Endothelial cell of umbilical vein (primary cell): Measurements from ENCODE around the gene ALG2. TPM values are rescaled to one million over a fixed set of nuclear protein-coding genes. Genes with fewer than 3 reads are reported as not detected.

ENCODE experiments used
- BruUV-seq: library from RNA; stranded (reverse); fragments of 400-500 nt; replicated peaks from 2 replicates; lab custom pipeline; 2021; lab: Mats Ljungman, UMichigan
- CTCF ChIA-PET: fragments of 300-600, 350-600 bp; sonication (Branson Sonifier 250); formaldehyde crosslinking; loops from one replicate; lab custom pipeline; 2021; ENCODE audit warnings: antibody characterized with exemption, inconsistent platforms; lab: Charles Lee
- POLR2A ChIA-PET: fragments of 300-600, 350-600 bp; sonication (Branson Sonifier 250); formaldehyde crosslinking; loops from one replicate; lab custom pipeline; 2021; ENCODE audit warnings: antibody characterized with exemption, inconsistent platforms; lab: Charles Lee
- DNase-seq: peaks from one replicate; pipeline ENCODE4 v3.0.0-alpha.2; 2011; ENCODE audit warnings: low read depth, low spot score
- FAIRE-seq: peaks from 2 replicates; lab custom pipeline; 2011; peaks lifted over from hg19 to GRCh38; lab: Jason Lieb, UNC
- H2AFZ ChIP-seq: 2 replicates; pipeline ENCODE4 v1.6.0; 2012; ENCODE audit warnings: low read depth, low read length, control low read depth, inconsistent platforms
- H3K27ac ChIP-seq: 2 replicates; pipeline ENCODE4 v1.5.1; 2011; ENCODE audit warnings: low read depth, mild to moderate bottlenecking, control low read depth, low read length, moderate library complexity; ENCODE audit not compliant: insufficient read depth
- H3K27me3 ChIP-seq, 2 experiments: 2 replicates each; pipeline versions ENCODE4 v1.6.0 to v1.6.1; 2011; ENCODE audit warnings: low read length in 2 of 2, mixed read lengths in 1 of 2; ENCODE audit not compliant: control insufficient read depth in 2 of 2, insufficient read depth in 2 of 2
- H3K36me3 ChIP-seq, 2 experiments: 2 replicates in 1 of 2; 3 replicates in 1 of 2; pipeline ENCODE4 v1.5.1; 2011; ENCODE audit warnings: low read length in 2 of 2, mild to moderate bottlenecking in 1 of 2, moderate library complexity in 1 of 2; ENCODE audit not compliant: control insufficient read depth in 2 of 2, insufficient read depth in 2 of 2; ENCODE audit errors: extremely low read depth in 1 of 2
- H3K4me1 ChIP-seq: 3 replicates; pipeline ENCODE4 v1.5.1; 2011; ENCODE audit warnings: mild to moderate bottlenecking, low read length; ENCODE audit not compliant: control insufficient read depth, insufficient read depth; ENCODE audit errors: extremely low read depth
- H3K4me2 ChIP-seq: 2 replicates; pipeline ENCODE4 v1.6.1; 2011; ENCODE audit warnings: low read length, control low read depth, mixed read lengths; ENCODE audit not compliant: insufficient read depth
- H3K4me3 ChIP-seq, 3 experiments: fragments of 200-600 bp in 1 of 3; sonication (generic), shearing (Covaris generic) in 1 of 3; replicated peaks in 1 of 3; 2 replicates each; pipeline ENCODE4 v1.5.1; 2011 to 2016; ENCODE audit warnings: control low read depth in 3 of 3, low read length in 3 of 3, mild to moderate bottlenecking in 2 of 3, inconsistent platforms in 1 of 3, low read depth in 1 of 3, moderate library complexity in 1 of 3; ENCODE audit not compliant: insufficient read depth in 1 of 3
- H3K79me2 ChIP-seq: 2 replicates; pipeline ENCODE4 v1.6.0; 2012; ENCODE audit warnings: low read length, inconsistent platforms; ENCODE audit not compliant: control insufficient read depth, insufficient read depth
- H3K9ac ChIP-seq: replicated peaks from 2 replicates; pipeline ENCODE3; 2011; ENCODE audit warnings: low read length, control low read depth; ENCODE audit not compliant: insufficient read depth; ENCODE audit errors: extremely low read depth
- H3K9me1 ChIP-seq: replicated peaks from 3 replicates; pipeline ENCODE4 v1.6.0; 2011; ENCODE audit warnings: mild to moderate bottlenecking, low read length; ENCODE audit not compliant: control insufficient read depth, insufficient read depth; ENCODE audit errors: extremely low read depth
- H3K9me3 ChIP-seq: replicated peaks from 2 replicates; pipeline ENCODE4 v1.5.1; 2012; ENCODE audit warnings: low read length, inconsistent platforms; ENCODE audit not compliant: control insufficient read depth, insufficient read depth
- H4K20me1 ChIP-seq: replicated peaks from 2 replicates; pipeline ENCODE3; 2011; ENCODE audit warnings: mild to moderate bottlenecking, low read length; ENCODE audit not compliant: control insufficient read depth, insufficient read depth; ENCODE audit errors: extremely low read depth
- CTCF ChIP-seq, 2 donors: IDR thresholded peaks; 1 replicate in 1 of 2; 2 replicates in 1 of 2; pipeline ENCODE4 v1.5.1; 2011; ENCODE audit warnings: low read length in 2 of 2, mild to moderate bottlenecking in 2 of 2, moderate library complexity in 2 of 2, control low read depth in 1 of 2, inconsistent platforms in 1 of 2, low read depth in 1 of 2; ENCODE audit not compliant: insufficient read depth in 1 of 2; ENCODE audit errors: extremely low read depth in 1 of 2
- EZH2 ChIP-seq: IDR thresholded peaks from 2 replicates; pipeline ENCODE4 v1.6.1; 2012; ENCODE audit warnings: borderline replicate concordance, low read depth, mild to moderate bottlenecking, moderate library complexity, low read length, inconsistent platforms; ENCODE audit not compliant: severe bottlenecking
- FOS ChIP-seq: IDR thresholded peaks from 2 replicates; pipeline ENCODE4 v1.6.1; 2011; ENCODE audit warnings: mild to moderate bottlenecking, low read length, moderate library complexity, borderline replicate concordance; ENCODE audit not compliant: insufficient read depth
- GATA2 ChIP-seq: IDR thresholded peaks from 2 replicates; pipeline ENCODE4 v1.7.0; 2011; ENCODE audit warnings: low read depth, mild to moderate bottlenecking, moderate library complexity, mixed read lengths, low read length; ENCODE audit not compliant: insufficient read length, insufficient read depth
- JUN ChIP-seq: IDR thresholded peaks from 2 replicates; pipeline ENCODE4 v1.6.1; 2011; ENCODE audit warnings: borderline replicate concordance, low read depth; ENCODE audit not compliant: insufficient read length, insufficient read depth
- MAX ChIP-seq: IDR thresholded peaks from 2 replicates; pipeline ENCODE4 v1.6.1; 2011; ENCODE audit not compliant: insufficient read depth, insufficient read length
- MYC ChIP-seq: IDR thresholded peaks from one replicate; pipeline ENCODE4 v1.6.1; 2011; ENCODE audit warnings: mild to moderate bottlenecking, low read depth, low read length
- POLR2A ChIP-seq: IDR thresholded peaks from 2 replicates; pipeline ENCODE4 v1.6.1; 2012; ENCODE audit warnings: low read depth, mild to moderate bottlenecking, control low read depth, low read length
- dilution Hi-C: fragments of 300-500 bp; cut with MboI; formaldehyde crosslinking; loops from one replicate; pipeline ENCODE4 v1.15.0; 2019; ENCODE audit warnings: low sequenced_read_pairs; ENCODE audit not compliant: extremely low pct_ligation_motif_present
- intact Hi-C: fragments of 100-400 bp; cut with micrococcal nuclease; formaldehyde crosslinking; loops from one replicate; pipeline ENCODE4 v1.10.0; 2022
- polyA plus RNA-seq, 4 experiments: library from polyadenylated mRNA; depleted of rRNA in 3 of 4; stranded (reverse) in 3 of 4; unstranded in 1 of 4; fragments of >200 nt; gene quantifications; 2 replicates each; pipeline versions ENCODE4 v1.2.1 to v1.2.3, GENCODE V29; 2011 to 2012; ENCODE audit warnings: missing spikeins in 1 of 4
- total RNA-seq: library from RNA; stranded (reverse); gene quantifications from 2 replicates; pipeline ENCODE4 v1.2.3, GENCODE V29; 2021

Gene ALG2
- total and polyA plus RNA-seq, 2 donors (not counting 3 experiments of a cell fraction or from before 2014, with no cell fraction given): 32.4 to 40.7 TPM

- Histone ChIP-seq H3K9me1 (no peaks in the 10 kb centered on the region), H3K4me3 (no peak overlapping the region), H3K36me3 (no peaks in the 10 kb centered on the region), H3K27me3 (no peaks in the 10 kb centered on the region), H2AFZ (no peak overlapping the region), H3K9ac (no peak overlapping the region), H4K20me1 (no peaks in the 10 kb centered on the region), H3K9me3 (no peaks in the 10 kb centered on the region), H3K4me2 (no peak overlapping the region), H3K79me2 (no peaks in the 10 kb centered on the region), H3K4me1 (no peaks in the 10 kb centered on the region), H3K27ac (no peak overlapping the region)
- intact Hi-C loops: no loop called here
- TF ChIP-seq POLR2A (no peak), FOS (no peak), MYC (no peak), CTCF (IDR thresholded peaks at IDR 0.05; ENCODE audit: extremely low read depth in 1 of 2, insufficient read depth in 1 of 2, low read depth in 1 of 2, low read length in 2 of 2) (no peak), MAX (no peak)
- dilution Hi-C loops: no loop called here
- DNase-seq (no peak), FAIRE-seq (no peak)
- CTCF ChIA-PET: interaction anchor here (1.5 kb wide), 1 partner anchor 71 kb away, joined by 4 read pairs; no protein-coding TSS in a partner anchor
- POLR2A ChIA-PET: no interaction called here
- no TSS peak for BruUV-seq
Measured at GRCh38 chr9:99255651-99256050, 33.9 kb upstream of the ALG2 start.

- dilution Hi-C loops: no loop called here
- Histone ChIP-seq H3K36me3 (no peaks in the 10 kb centered on the region), H3K4me3 (no peak overlapping the region), H3K27ac (no peak overlapping the region), H3K9me1 (no peaks in the 10 kb centered on the region), H3K79me2 (no peaks in the 10 kb centered on the region), H3K9me3 (no peaks in the 10 kb centered on the region), H3K4me1 (no peaks in the 10 kb centered on the region), H4K20me1 (no peaks in the 10 kb centered on the region), H3K9ac (no peak overlapping the region), H3K27me3 (no peaks in the 10 kb centered on the region), H2AFZ (no peak overlapping the region), H3K4me2 (no peak overlapping the region)
- ChIA-PET POLR2A (no interaction called here), CTCF (no interaction called here)
- BruUV-seq: no TSS peak
- intact Hi-C loops: no loop called here
- FAIRE-seq (no peak), DNase-seq (no peak)
- TF ChIP-seq EZH2 (no peak), MYC (no peak), GATA2 (no peak), JUN (no peak), FOS (no peak)
Measured at GRCh38 chr9:99253772-99254431, 32.2 kb upstream of the ALG2 start.
